Measurements from ENCODE around the gene SNX5. TPM values are rescaled to one million over a fixed set of nuclear protein-coding genes. Genes with fewer than 3 reads are reported as not detected.

The SNX5 gene
- total RNA-seq, 1 experiment from 2014 or later = 159 TPM

GRCh38 chr20:17946572-17947473 lies 21.8 kb downstream of the SNX5 start:
- Histone ChIP-seq H3K27ac (ENCODE audit: low read depth, low read length) (no peak overlapping the region), H3K36me3 (ENCODE audit: control insufficient read depth in 1 of 2, insufficient read depth in 2 of 2, low read length in 2 of 2) (peaks cover 86 to 97% of the 10 kb centered on the region in 2 experiments), H4K20me1 (ENCODE audit: insufficient read depth) (peaks cover 7% of the 10 kb centered on the region; the same call in 1 of the 2 replicates), H3K4me3 (replicated peaks in 1 of 2; ENCODE audit: low read depth in 1 of 2, low read length in 2 of 2) (no peak overlapping the region), H3K9me3 (ENCODE audit: control insufficient read depth in 1 of 2, insufficient read depth in 1 of 2, low read depth in 1 of 2, low read length in 2 of 2) (no peaks in the 10 kb centered on the region), H3K27me3 (ENCODE audit: insufficient read depth, low read length) (no peaks in the 10 kb centered on the region), H3K4me1 (ENCODE audit: control insufficient read depth in 1 of 2, insufficient read depth in 2 of 2, low read length in 2 of 2) (no peaks in the 10 kb centered on the region), H3K4me2 (ENCODE audit: low read length) (no peak overlapping the region), H3K79me2 (ENCODE audit: insufficient read depth, low read length) (peaks cover 74% of the 10 kb centered on the region), H2AFZ (ENCODE audit: low read depth, low read length, poor library complexity, severe bottlenecking) (no peak overlapping the region), H3K9me2 (ENCODE audit: insufficient read depth) (no peaks in the 10 kb centered on the region), H3K9ac (ENCODE audit: low read length) (no peak overlapping the region)
- intact Hi-C loops (cut with micrococcal nuclease) = no loop called here
- RAD21 ChIA-PET (ENCODE audit: low non-redundant PET in 1 of 2, low total read pairs in 2 of 2, uncharacterized antibody in 2 of 2, unreplicated experiment in 2 of 2) = no interaction called here
- DNase-seq (ENCODE audit: low read depth, low spot score) (no peak), ATAC-seq (no peak)
- CTCF ChIA-PET = no interaction called here
- TF ChIP-seq JUND (IDR thresholded peaks at IDR 0.05) = no peak
- TF ChIP-seq POLR2A (IDR thresholded peaks at IDR 0.05; ENCODE audit: borderline replicate concordance, extremely low read depth, insufficient read depth, insufficient read length) = no peak
- no peak for TF ChIP-seq RAD21 (IDR thresholded peaks at IDR 0.05; ENCODE audit: low read depth)
- TF ChIP-seq EZH2 (IDR thresholded peaks at IDR 0.05) = no peak
- TF ChIP-seq MAX (IDR thresholded peaks at IDR 0.05) = no peak
- no peak for TF ChIP-seq SIN3A (IDR thresholded peaks at IDR 0.05; ENCODE audit: low read depth)
- no peak for TF ChIP-seq SP1 (IDR thresholded peaks at IDR 0.05; ENCODE audit: low read depth)
- TF ChIP-seq EZH2phosphoT487 (IDR thresholded peaks at IDR 0.05; ENCODE audit: borderline replicate concordance) = no peak
- TF ChIP-seq ZFX (IDR thresholded peaks at IDR 0.05) = no peak
- no peak for TF ChIP-seq TCF7L2 (IDR thresholded peaks at IDR 0.05; ENCODE audit: borderline replicate concordance, extremely low read depth, insufficient read depth, insufficient read length)
- TF ChIP-seq FOSL1 (IDR thresholded peaks at IDR 0.05; ENCODE audit: low read depth) = no peak
- no peak for TF ChIP-seq POLR2AphosphoS5 (IDR thresholded peaks at IDR 0.05; ENCODE audit: low read depth, low read length)
- TF ChIP-seq ATF3 (IDR thresholded peaks at IDR 0.05) = no peak
- no TSS peak for BruUV-seq (replicated peaks)
- POLR2A ChIA-PET = no interaction called here

Data from HCT116 (cell line).